Coronary artery (tissue), 2 donors: ENCODE results near the gene AGBL5.

Experiments used
- DNase-seq: peaks from one replicate; pipeline ENCODE4 v3.0.0-alpha.2; 2017; ENCODE audit warnings: low spot score
- H3K27ac ChIP-seq, 2 donors: fragments of 200-600 bp; sonication (generic); one replicate each; pipeline ENCODE4 v1.5.1; 2016 to 2019
- H3K4me3 ChIP-seq: fragments of 200-600 bp; sonication (generic); 2 replicates; pipeline ENCODE4 v1.5.1; 2016; ENCODE audit warnings: mild to moderate bottlenecking, moderate library complexity
- TF ChIP-seq, protein P1 (sequence below): fragments of 200-600 bp; sonication (generic); IDR thresholded peaks from one replicate; pipeline ENCODE4 v1.5.1; 2019; ENCODE audit warnings: antibody characterized with exemption

Gene AGBL5

GRCh38 chr2:27032495-27033252 is 18.8 kb upstream of the AGBL5 start, which contains the start of gene TMEM214:
TSS of gene TMEM214 (plus strand) at chr2:27032965. CDS start at chr2:27033016, 51 bp downstream.
- peak within 1 kb of the TSS; percentile 84 to 90 for H3K27ac ChIP-seq
- TF ChIP-seq, protein P1, sequence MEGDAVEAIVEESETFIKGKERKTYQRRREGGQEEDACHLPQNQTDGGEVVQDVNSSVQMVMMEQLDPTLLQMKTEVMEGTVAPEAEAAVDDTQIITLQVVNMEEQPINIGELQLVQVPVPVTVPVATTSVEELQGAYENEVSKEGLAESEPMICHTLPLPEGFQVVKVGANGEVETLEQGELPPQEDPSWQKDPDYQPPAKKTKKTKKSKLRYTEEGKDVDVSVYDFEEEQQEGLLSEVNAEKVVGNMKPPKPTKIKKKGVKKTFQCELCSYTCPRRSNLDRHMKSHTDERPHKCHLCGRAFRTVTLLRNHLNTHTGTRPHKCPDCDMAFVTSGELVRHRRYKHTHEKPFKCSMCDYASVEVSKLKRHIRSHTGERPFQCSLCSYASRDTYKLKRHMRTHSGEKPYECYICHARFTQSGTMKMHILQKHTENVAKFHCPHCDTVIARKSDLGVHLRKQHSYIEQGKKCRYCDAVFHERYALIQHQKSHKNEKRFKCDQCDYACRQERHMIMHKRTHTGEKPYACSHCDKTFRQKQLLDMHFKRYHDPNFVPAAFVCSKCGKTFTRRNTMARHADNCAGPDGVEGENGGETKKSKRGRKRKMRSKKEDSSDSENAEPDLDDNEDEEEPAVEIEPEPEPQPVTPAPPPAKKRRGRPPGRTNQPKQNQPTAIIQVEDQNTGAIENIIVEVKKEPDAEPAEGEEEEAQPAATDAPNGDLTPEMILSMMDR: no peak
- peak within 1 kb of the TSS; percentile 94 for H3K4me3 ChIP-seq
- peak; percentile 87 for DNase-seq

- no peak for DNase-seq
- Histone ChIP-seq H3K27ac (peak overlapping the region; percentile 84 to 90), H3K4me3 (peak overlapping the region; percentile 94)
- TF ChIP-seq, protein P1: no peak
Observed at GRCh38 chr2:27033253-27033852, 18.1 kb upstream of the AGBL5 start.

DNA sequence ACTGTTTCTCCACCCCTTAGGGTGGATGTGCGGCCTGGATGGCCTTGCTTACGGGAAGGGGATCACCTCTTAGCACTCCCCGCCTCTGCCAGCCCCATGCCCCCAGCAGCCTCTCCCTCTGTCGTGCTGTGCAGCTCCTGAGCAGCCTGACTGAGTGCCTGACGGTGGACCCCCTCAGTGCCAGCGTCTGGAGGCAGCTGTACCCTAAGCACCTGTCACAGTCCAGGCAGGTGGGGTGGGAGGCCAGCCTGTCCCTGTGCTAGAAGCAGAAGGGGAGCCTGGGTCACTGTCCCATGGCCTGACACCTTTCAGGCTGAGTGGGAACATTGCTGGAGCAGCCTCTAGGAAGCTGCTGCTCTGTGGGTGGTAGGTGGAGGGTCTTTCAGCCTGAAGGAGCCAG is 13.5 kb upstream of the AGBL5 start:
- DNase-seq: no peak
- Histone ChIP-seq H3K27ac (no peak overlapping the region), H3K4me3 (no peak overlapping the region)
- TF ChIP-seq, protein P1: no peak

- Histone ChIP-seq H3K4me3 (no peak overlapping the region), H3K27ac (no peak overlapping the region)
- TF ChIP-seq, protein P1: no peak
- DNase-seq: no peak
Observed at GRCh38 chr2:27038631-27039339, 12.7 kb upstream of the AGBL5 start.

- no peak overlapping the region for H3K27ac ChIP-seq
- no peak for DNase-seq
- TF ChIP-seq, protein P1: no peak
- H3K4me3 ChIP-seq: no peak overlapping the region
Observed at GRCh38 chr2:27039426-27039825, 12.0 kb upstream of the AGBL5 start.

GRCh38 chr2:27039871-27040270 is 11.6 kb upstream of the AGBL5 start:
- TF ChIP-seq, protein P1: no peak
- Histone ChIP-seq H3K27ac (no peak overlapping the region), H3K4me3 (no peak overlapping the region)
- DNase-seq: no peak
